ENCODE measurements around the gene KRTAP1-1. TPM values are rescaled to one million over a fixed set of nuclear protein-coding genes. Genes with fewer than 3 reads are reported as not detected.
"Not testable (repeated sequence)": the region's sequence is repeated elsewhere in the genome, so short reads cannot be mapped to it uniquely, and the experiment has no call there.

KRTAP1-1 gene
- polyA plus RNA-seq, result not detected
- long read RNA-seq, donor 1, result 0 reads
- long read RNA-seq, donor 2, result 0 reads
- long read RNA-seq, donor 3, result 0 reads
- long read RNA-seq, donor 4, result 0 reads
- long read RNA-seq, donor 5, result 0 reads
- long read RNA-seq, donor 6, result 0 reads
- long read RNA-seq, donor 7, result 0 reads
- long read RNA-seq, donor 8, result 0 reads
- long read RNA-seq, donor 9, result 0 reads
- long read RNA-seq, donor 10, result 0 reads
- long read RNA-seq, donor 11, result 0 reads

- H3K4me3 ChIP-seq (ENCODE audit: low read length); H3K4me1 ChIP-seq (ENCODE audit: control insufficient read depth, insufficient read depth, low read length); H3K27ac ChIP-seq (ENCODE audit: low read length); H3K9me3 ChIP-seq (ENCODE audit: control insufficient read depth, low read depth, low read length); H3K27me3 ChIP-seq (ENCODE audit: control insufficient read depth, insufficient read depth, low read length); DNase-seq; H3K36me3 ChIP-seq (ENCODE audit: control insufficient read depth, insufficient read depth, low read length): not testable (repeated sequence)
- no CpG with 5 or more reads among the region's 14 CpGs for WGBS (ENCODE audit: insufficient coverage, low lambda C conversion rate)
These were observed at the start of gene KRTAP1-1 for GRCh38 chr17:41040783-41041571. Gene KRTAP1-1 (minus strand): TSS chr17:41041450. CDS start chr17:41041397, 53 bp downstream.

GRCh38 chr17:41088760-41089352, 47.6 kb upstream of the KRTAP1-1 start:
- whole genome bisulfite sequencing (ENCODE audit: insufficient coverage, low lambda C conversion rate), result 60% methylated on average over 1 of the region's 4 CpGs
- not testable (repeated sequence) for H3K4me3 ChIP-seq (ENCODE audit: low read length); H3K27me3 ChIP-seq (ENCODE audit: control insufficient read depth, insufficient read depth, low read length); H3K9me3 ChIP-seq (ENCODE audit: control insufficient read depth, low read depth, low read length); H3K4me1 ChIP-seq (ENCODE audit: control insufficient read depth, insufficient read depth, low read length); H3K36me3 ChIP-seq (ENCODE audit: control insufficient read depth, insufficient read depth, low read length); DNase-seq; H3K27ac ChIP-seq (ENCODE audit: low read length)

GRCh38 chr17:41084100-41084856, 43.0 kb upstream of the KRTAP1-1 start, which contains the start of gene KRTAP4-7:
Gene KRTAP4-7 (plus strand): TSS chr17:41084150. CDS start chr17:41084207, 57 bp downstream.
- H3K27me3 ChIP-seq (ENCODE audit: control insufficient read depth, insufficient read depth, low read length); H3K4me3 ChIP-seq (ENCODE audit: low read length); DNase-seq; H3K4me1 ChIP-seq (ENCODE audit: control insufficient read depth, insufficient read depth, low read length); H3K9me3 ChIP-seq (ENCODE audit: control insufficient read depth, low read depth, low read length); H3K27ac ChIP-seq (ENCODE audit: low read length); H3K36me3 ChIP-seq (ENCODE audit: control insufficient read depth, insufficient read depth, low read length): not testable (repeated sequence)
- WGBS (ENCODE audit: insufficient coverage, low lambda C conversion rate), result no CpG with 5 or more reads among the region's 14 CpGs

- not testable (repeated sequence) for H3K4me1 ChIP-seq (ENCODE audit: control insufficient read depth, insufficient read depth, low read length); H3K4me3 ChIP-seq (ENCODE audit: low read length); H3K9me3 ChIP-seq (ENCODE audit: control insufficient read depth, low read depth, low read length); H3K27me3 ChIP-seq (ENCODE audit: control insufficient read depth, insufficient read depth, low read length); H3K36me3 ChIP-seq (ENCODE audit: control insufficient read depth, insufficient read depth, low read length); H3K27ac ChIP-seq (ENCODE audit: low read length); DNase-seq
- WGBS (ENCODE audit: insufficient coverage, low lambda C conversion rate), result no CpG with 5 or more reads among the region's 2 CpGs
These were observed 42.2 kb upstream of the KRTAP1-1 start for GRCh38 chr17:41083427-41083826.

- Histone ChIP-seq H3K27me3 (ENCODE audit: control insufficient read depth, insufficient read depth, low read length) (no peaks in the 10 kb centered on the region), H3K9me3 (ENCODE audit: control insufficient read depth, low read depth, low read length) (no peaks in the 10 kb centered on the region), H3K4me3 (ENCODE audit: low read length) (no peak overlapping the region), H3K4me1 (ENCODE audit: control insufficient read depth, insufficient read depth, low read length) (no peaks in the 10 kb centered on the region), H3K36me3 (ENCODE audit: control insufficient read depth, insufficient read depth, low read length) (no peaks in the 10 kb centered on the region), H3K27ac (ENCODE audit: low read length) (no peak overlapping the region)
- 60% methylated on average over 3 of the region's 4 CpGs for WGBS (ENCODE audit: insufficient coverage, low lambda C conversion rate)
- no peak for DNase-seq
These were observed 41.4 kb upstream of the KRTAP1-1 start for GRCh38 chr17:41082626-41083025.

- Histone ChIP-seq H3K4me1 (ENCODE audit: control insufficient read depth, insufficient read depth, low read length) (no peaks in the 10 kb centered on the region), H3K36me3 (ENCODE audit: control insufficient read depth, insufficient read depth, low read length) (no peaks in the 10 kb centered on the region)
- DNase-seq, result no peak
These were observed 35.5 kb upstream of the KRTAP1-1 start for GRCh38 chr17:41076788-41077187.

GRCh38 chr17:41073676-41074075, 32.4 kb upstream of the KRTAP1-1 start:
- Histone ChIP-seq H3K4me3 (ENCODE audit: low read length) (no peak overlapping the region), H3K9me3 (ENCODE audit: control insufficient read depth, low read depth, low read length) (no peaks in the 10 kb centered on the region), H3K27ac (ENCODE audit: low read length) (no peak overlapping the region), H3K4me1 (ENCODE audit: control insufficient read depth, insufficient read depth, low read length) (no peaks in the 10 kb centered on the region), H3K36me3 (ENCODE audit: control insufficient read depth, insufficient read depth, low read length) (no peaks in the 10 kb centered on the region), H3K27me3 (ENCODE audit: control insufficient read depth, insufficient read depth, low read length) (peaks cover 4% of the 10 kb centered on the region)
- no CpG with 5 or more reads among the region's 2 CpGs for WGBS (ENCODE audit: insufficient coverage, low lambda C conversion rate)
- DNase-seq, result no peak

More at GRCh38 chr17:41076788-41077187, 35.5 kb upstream of the KRTAP1-1 start:
- Histone ChIP-seq H3K27ac (ENCODE audit: low read length) (no peak overlapping the region), H3K4me3 (ENCODE audit: low read length) (no peak overlapping the region), H3K9me3 (ENCODE audit: control insufficient read depth, low read depth, low read length) (no peaks in the 10 kb centered on the region), H3K27me3 (ENCODE audit: control insufficient read depth, insufficient read depth, low read length) (peaks cover 4% of the 10 kb centered on the region)

- Histone ChIP-seq H3K4me1 (ENCODE audit: control insufficient read depth, insufficient read depth, low read length) (no peaks in the 10 kb centered on the region), H3K27me3 (ENCODE audit: control insufficient read depth, insufficient read depth, low read length) (peaks cover 4% of the 10 kb centered on the region), H3K36me3 (ENCODE audit: control insufficient read depth, insufficient read depth, low read length) (no peaks in the 10 kb centered on the region), H3K4me3 (ENCODE audit: low read length) (no peak overlapping the region), H3K9me3 (ENCODE audit: control insufficient read depth, low read depth, low read length) (no peaks in the 10 kb centered on the region), H3K27ac (ENCODE audit: low read length) (no peak overlapping the region)
- WGBS (ENCODE audit: insufficient coverage, low lambda C conversion rate), result no CpG with 5 or more reads among the region's 5 CpGs
- DNase-seq, result peak in 1 of 2 donors; percentile 2
These were observed 30.5 kb upstream of the KRTAP1-1 start for GRCh38 chr17:41071606-41072360.

- DNase-seq, result no peak
- Histone ChIP-seq H3K4me3 (ENCODE audit: low read length) (no peak overlapping the region), H3K27me3 (ENCODE audit: control insufficient read depth, insufficient read depth, low read length) (peaks cover 8% of the 10 kb centered on the region), H3K9me3 (ENCODE audit: control insufficient read depth, low read depth, low read length) (no peaks in the 10 kb centered on the region), H3K36me3 (ENCODE audit: control insufficient read depth, insufficient read depth, low read length) (no peaks in the 10 kb centered on the region), H3K4me1 (ENCODE audit: control insufficient read depth, insufficient read depth, low read length) (no peaks in the 10 kb centered on the region), H3K27ac (ENCODE audit: low read length) (no peak overlapping the region)
- no CpG with 5 or more reads among the region's 3 CpGs for WGBS (ENCODE audit: insufficient coverage, low lambda C conversion rate)
These were observed 27.8 kb upstream of the KRTAP1-1 start for GRCh38 chr17:41069031-41069430.

GRCh38 chr17:41067281-41067680, 26.0 kb upstream of the KRTAP1-1 start:
- Histone ChIP-seq H3K4me3 (ENCODE audit: low read length) (no peak overlapping the region), H3K36me3 (ENCODE audit: control insufficient read depth, insufficient read depth, low read length) (no peaks in the 10 kb centered on the region), H3K9me3 (ENCODE audit: control insufficient read depth, low read depth, low read length) (no peaks in the 10 kb centered on the region), H3K27me3 (ENCODE audit: control insufficient read depth, insufficient read depth, low read length) (peaks cover 11% of the 10 kb centered on the region), H3K4me1 (ENCODE audit: control insufficient read depth, insufficient read depth, low read length) (no peaks in the 10 kb centered on the region), H3K27ac (ENCODE audit: low read length) (no peak overlapping the region)
- DNase-seq, result no peak
